HepG2 (cell line): ENCODE results near the gene MCM3AP. TPM values are rescaled to one million over a fixed set of nuclear protein-coding genes. Genes with fewer than 3 reads are reported as not detected.
A peak's percentile ranks its signal among the peaks of the same experiment; 100 is the strongest.

Source experiments
- FOXC1 ChIP-seq: sonication (generic); formaldehyde crosslinking; IDR thresholded peaks from 2 replicates; pipeline ENCODE4 v1.8.0; 2022; ENCODE audit warnings: mild to moderate bottlenecking, missing genetic modification reagents, borderline replicate concordance
- SMARCC2 ChIP-seq: fragments of 450-650 bp; IDR thresholded peaks from 2 replicates; pipeline ENCODE4 v1.6.1; 2017; ENCODE audit warnings: antibody characterized with exemption, mild to moderate bottlenecking
- TIGD3 ChIP-seq: sonication (generic); formaldehyde crosslinking; IDR thresholded peaks from 2 replicates; pipeline ENCODE4 v1.5.1; 2020; ENCODE audit warnings: mild to moderate bottlenecking, missing genetic modification reagents, borderline replicate concordance
- ZBTB14 ChIP-seq: sonication (generic); formaldehyde crosslinking; IDR thresholded peaks from 2 replicates; pipeline ENCODE4 v1.4.0; 2020; ENCODE audit warnings: missing genetic modification reagents
- ZBTB34 ChIP-seq: sonication (generic); formaldehyde crosslinking; IDR thresholded peaks from 2 replicates; pipeline ENCODE4 v1.8.0; 2022; ENCODE audit warnings: mild to moderate bottlenecking, missing genetic modification reagents
- ZBTB8A ChIP-seq: sonication (generic); formaldehyde crosslinking; IDR thresholded peaks from 2 replicates; pipeline ENCODE4 v1.4.0; 2020; ENCODE audit warnings: mild to moderate bottlenecking, low read depth, missing genetic modification reagents, borderline replicate concordance
- ZNF17 ChIP-seq: sonication (generic); formaldehyde crosslinking; IDR thresholded peaks from 2 replicates; pipeline ENCODE4 v1.5.0; 2020; ENCODE audit warnings: mild to moderate bottlenecking, missing genetic modification reagents
- ZNF382 ChIP-seq: sonication (generic); formaldehyde crosslinking; IDR thresholded peaks from 2 replicates; pipeline ENCODE4 v1.5.0; 2020; ENCODE audit warnings: missing genetic modification reagents, mild to moderate bottlenecking, borderline replicate concordance
- ZNF446 ChIP-seq: sonication (generic); formaldehyde crosslinking; IDR thresholded peaks from 2 replicates; pipeline ENCODE4 v1.5.0; 2020; ENCODE audit warnings: mild to moderate bottlenecking, missing genetic modification reagents
- ZNF512 ChIP-seq: sonication (generic); formaldehyde crosslinking; IDR thresholded peaks from 2 replicates; pipeline ENCODE4 v1.4.0; 2020; ENCODE audit warnings: mild to moderate bottlenecking, missing genetic modification reagents
- ZNF550 ChIP-seq: sonication (generic); formaldehyde crosslinking; IDR thresholded peaks from 2 replicates; pipeline ENCODE4 v1.4.0; 2020; ENCODE audit warnings: mild to moderate bottlenecking, missing genetic modification reagents, borderline replicate concordance
- ZNF570 ChIP-seq: sonication (generic); formaldehyde crosslinking; IDR thresholded peaks from 2 replicates; pipeline ENCODE4 v1.4.0; 2020; ENCODE audit warnings: mild to moderate bottlenecking, missing genetic modification reagents, borderline replicate concordance
- ZNF615 ChIP-seq: sonication (generic); formaldehyde crosslinking; IDR thresholded peaks from 2 replicates; pipeline ENCODE4 v1.5.0; 2020; ENCODE audit warnings: mild to moderate bottlenecking, missing genetic modification reagents, borderline replicate concordance
- ZNF746 ChIP-seq: sonication (generic); formaldehyde crosslinking; IDR thresholded peaks from 2 replicates; pipeline ENCODE4 v1.8.0; 2022; ENCODE audit warnings: mild to moderate bottlenecking, missing genetic modification reagents
- polyA plus RNA-seq, 8 experiments: library from polyadenylated mRNA; depleted of rRNA in 3 of 8; stranded (reverse) in 7 of 8; unstranded in 1 of 8; fragments of >200 nt; fragmentation: Illumina TruSeq in 4 of 8; extraction: Trizol in 4 of 8; gene quantifications; 2 replicates each; pipeline versions ENCODE4 v1.2.1 to v1.2.3, GENCODE V29; 2011 to 2016; ENCODE audit warnings: low read depth in 4 of 8, missing spikeins in 1 of 8, mixed read lengths in 1 of 8; ENCODE audit not compliant: insufficient read depth in 1 of 8
- total RNA-seq, 5 experiments: library from RNA; depleted of rRNA; stranded (reverse); fragments of >200 nt; fragmentation: Illumina TruSeq; extraction: Trizol; gene quantifications; 2 replicates each; pipeline ENCODE4 v1.2.3, GENCODE V29; 2016; ENCODE audit warnings: low read depth in 1 of 5
- TF ChIP-seq, protein P1 (sequence below): sonication (generic); formaldehyde crosslinking; IDR thresholded peaks from 2 replicates; pipeline ENCODE4 v1.4.0; 2020; ENCODE audit warnings: mild to moderate bottlenecking, missing genetic modification reagents, borderline replicate concordance
- TF ChIP-seq, protein P2 (sequence below): sonication (generic); formaldehyde crosslinking; conservative IDR thresholded peaks from 2 replicates; pipeline ENCODE4 v1.8.0; 2022; ENCODE audit warnings: low read depth, missing genetic modification reagents
- TF ChIP-seq, protein P3 (sequence below): sonication (generic); formaldehyde crosslinking; IDR thresholded peaks from 2 replicates; pipeline ENCODE4 v1.5.0; 2020; ENCODE audit warnings: missing genetic modification reagents

The MCM3AP gene
- total and polyA plus RNA-seq, 2 of the 13 experiments (the other 11 are each of a cell fraction or from before 2014, with no cell fraction given): 27.0 to 54.7 TPM

GRCh38 chr21:46323710-46324389 lies 38.4 kb upstream of the MCM3AP start, which contains the start of the genes C21orf58 and PCNT (continued):
- TF ChIP-seq, protein P1, sequence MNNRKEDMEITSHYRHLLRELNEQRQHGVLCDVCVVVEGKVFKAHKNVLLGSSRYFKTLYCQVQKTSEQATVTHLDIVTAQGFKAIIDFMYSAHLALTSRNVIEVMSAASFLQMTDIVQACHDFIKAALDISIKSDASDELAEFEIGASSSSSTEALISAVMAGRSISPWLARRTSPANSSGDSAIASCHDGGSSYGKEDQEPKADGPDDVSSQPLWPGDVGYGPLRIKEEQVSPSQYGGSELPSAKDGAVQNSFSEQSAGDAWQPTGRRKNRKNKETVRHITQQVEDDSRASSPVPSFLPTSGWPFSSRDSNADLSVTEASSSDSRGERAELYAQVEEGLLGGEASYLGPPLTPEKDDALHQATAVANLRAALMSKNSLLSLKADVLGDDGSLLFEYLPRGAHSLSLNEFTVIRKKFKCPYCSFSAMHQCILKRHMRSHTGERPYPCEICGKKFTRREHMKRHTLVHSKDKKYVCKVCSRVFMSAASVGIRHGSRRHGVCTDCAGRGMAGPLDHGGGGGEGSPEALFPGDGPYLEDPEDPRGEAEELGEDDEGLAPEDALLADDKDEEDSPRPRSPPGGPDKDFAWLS (CRISPR knock-in tag): no peak
- no peak for TF ChIP-seq ZNF17 (CRISPR knock-in tag)
- TF ChIP-seq ZNF446 (CRISPR knock-in tag): no peak
- TF ChIP-seq ZNF550: no peak
- TF ChIP-seq, protein P2, sequence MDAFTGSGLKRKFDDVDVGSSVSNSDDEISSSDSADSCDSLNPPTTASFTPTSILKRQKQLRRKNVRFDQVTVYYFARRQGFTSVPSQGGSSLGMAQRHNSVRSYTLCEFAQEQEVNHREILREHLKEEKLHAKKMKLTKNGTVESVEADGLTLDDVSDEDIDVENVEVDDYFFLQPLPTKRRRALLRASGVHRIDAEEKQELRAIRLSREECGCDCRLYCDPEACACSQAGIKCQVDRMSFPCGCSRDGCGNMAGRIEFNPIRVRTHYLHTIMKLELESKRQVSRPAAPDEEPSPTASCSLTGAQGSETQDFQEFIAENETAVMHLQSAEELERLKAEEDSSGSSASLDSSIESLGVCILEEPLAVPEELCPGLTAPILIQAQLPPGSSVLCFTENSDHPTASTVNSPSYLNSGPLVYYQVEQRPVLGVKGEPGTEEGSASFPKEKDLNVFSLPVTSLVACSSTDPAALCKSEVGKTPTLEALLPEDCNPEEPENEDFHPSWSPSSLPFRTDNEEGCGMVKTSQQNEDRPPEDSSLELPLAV (CRISPR knock-in tag): no peak
- TF ChIP-seq ZBTB8A: peak; percentile 7; the same call in 1 of the 2 replicates
- no peak for TF ChIP-seq FOXC1
- peak; percentile 77 for TF ChIP-seq ZBTB14 (CRISPR knock-in tag)
- no peak for TF ChIP-seq TIGD3 (CRISPR knock-in tag)
- TF ChIP-seq ZNF382 (CRISPR knock-in tag): no peak
- no peak for TF ChIP-seq ZNF512 (CRISPR knock-in tag)
- no peak for TF ChIP-seq ZNF615 (CRISPR knock-in tag)
- TF ChIP-seq ZNF570 (CRISPR knock-in tag): no peak
- no peak for TF ChIP-seq ZBTB34 (CRISPR knock-in tag)
- TF ChIP-seq SMARCC2: no peak
- TF ChIP-seq, protein P3, sequence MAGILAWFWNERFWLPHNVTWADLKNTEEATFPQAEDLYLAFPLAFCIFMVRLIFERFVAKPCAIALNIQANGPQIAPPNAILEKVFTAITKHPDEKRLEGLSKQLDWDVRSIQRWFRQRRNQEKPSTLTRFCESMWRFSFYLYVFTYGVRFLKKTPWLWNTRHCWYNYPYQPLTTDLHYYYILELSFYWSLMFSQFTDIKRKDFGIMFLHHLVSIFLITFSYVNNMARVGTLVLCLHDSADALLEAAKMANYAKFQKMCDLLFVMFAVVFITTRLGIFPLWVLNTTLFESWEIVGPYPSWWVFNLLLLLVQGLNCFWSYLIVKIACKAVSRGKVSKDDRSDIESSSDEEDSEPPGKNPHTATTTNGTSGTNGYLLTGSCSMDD (CRISPR knock-in tag): no peak
- no peak for TF ChIP-seq ZNF746 (CRISPR knock-in tag)
